H1 (cell line): Measurements from ENCODE around the gene SPTBN5.

ENCODE experiments used
- ASH2L ChIP-seq: fragments of 200-600, 300-600 bp; sonication (generic); IDR thresholded peaks from one replicate; pipeline ENCODE4 v1.7.1; 2017; ENCODE audit warnings: low read length
- CEBPB ChIP-seq: IDR thresholded peaks from 2 replicates; pipeline ENCODE4 v1.6.1; 2012; ENCODE audit warnings: low read depth, low read length
- CREB1 ChIP-seq: IDR thresholded peaks from 2 replicates; pipeline ENCODE4 v1.6.1; 2012; ENCODE audit warnings: inconsistent platforms
- EZH2 ChIP-seq: fragments of 200-600 bp; sonication (generic); IDR thresholded peaks from 2 replicates; pipeline ENCODE4 v1.7.1; 2012; ENCODE audit warnings: low read depth, mild to moderate bottlenecking, moderate library complexity, low read length, inconsistent platforms; ENCODE audit not compliant: severe bottlenecking
- HDAC2 ChIP-seq, 2 experiments: fragments of 300-600 bp in 1 of 2; sonication (generic) in 1 of 2; IDR thresholded peaks; 2 replicates each; pipeline ENCODE4 v1.6.1; 2011 to 2012; ENCODE audit warnings: low read depth in 2 of 2, low read length in 2 of 2, mild to moderate bottlenecking in 2 of 2, moderate library complexity in 2 of 2, borderline replicate concordance in 1 of 2, inconsistent platforms in 1 of 2
- JUND ChIP-seq: IDR thresholded peaks from 2 replicates; pipeline ENCODE4 v1.6.1; 2011; ENCODE audit warnings: mild to moderate bottlenecking, improper control_type of control experiment, low read length
- POLR2A ChIP-seq, 2 experiments: IDR thresholded peaks; 1 replicate in 1 of 2; 2 replicates in 1 of 2; pipeline ENCODE4 v1.6.1; 2011; ENCODE audit warnings: low read depth in 2 of 2, low read length in 2 of 2, mild to moderate bottlenecking in 2 of 2; ENCODE audit errors: control extremely low read depth in 1 of 2
- RAD21 ChIP-seq, 2 experiments: IDR thresholded peaks in 1 of 2; conservative IDR thresholded peaks in 1 of 2; 2 replicates each; pipeline ENCODE4 v1.6.1; 2011; ENCODE audit warnings: low read depth in 2 of 2, low read length in 2 of 2, improper control_type of control experiment in 1 of 2, inconsistent platforms in 1 of 2, mild to moderate bottlenecking in 1 of 2, moderate library complexity in 1 of 2
- SIX5 ChIP-seq: IDR thresholded peaks from 2 replicates; pipeline ENCODE4 v1.6.1; 2011; ENCODE audit warnings: mild to moderate bottlenecking, low read depth, low read length
- TAF7 ChIP-seq: optimal IDR thresholded peaks from 2 replicates; pipeline ENCODE3; 2011; ENCODE audit warnings: low read depth, mild to moderate bottlenecking, inconsistent platforms, low read length, moderate library complexity, borderline replicate concordance
- TCF12 ChIP-seq: IDR thresholded peaks from 2 replicates; pipeline ENCODE4 v1.6.1; 2011; ENCODE audit warnings: low read depth, mild to moderate bottlenecking, low read length
- YY1 ChIP-seq: IDR thresholded peaks from 2 replicates; pipeline ENCODE4 v1.6.1; 2011; ENCODE audit warnings: low read depth, mild to moderate bottlenecking, low read length
- ZNF274 ChIP-seq: IDR thresholded peaks from 2 replicates; pipeline ENCODE4 v1.7.0; 2012; ENCODE audit warnings: low read length, borderline replicate concordance; ENCODE audit errors: extremely low read depth
- TF ChIP-seq, protein P1 (sequence below), 3 experiments: IDR thresholded peaks; 1 replicate in 2 of 3; 2 replicates in 1 of 3; pipeline versions ENCODE4 v1.5.1 to v1.6.1; 2011; ENCODE audit warnings: low read length in 3 of 3, mild to moderate bottlenecking in 3 of 3, inconsistent platforms in 2 of 3, low read depth in 1 of 3, moderate library complexity in 1 of 3; ENCODE audit not compliant: insufficient read depth in 1 of 3; ENCODE audit errors: control extremely low read depth in 1 of 3

DNA sequence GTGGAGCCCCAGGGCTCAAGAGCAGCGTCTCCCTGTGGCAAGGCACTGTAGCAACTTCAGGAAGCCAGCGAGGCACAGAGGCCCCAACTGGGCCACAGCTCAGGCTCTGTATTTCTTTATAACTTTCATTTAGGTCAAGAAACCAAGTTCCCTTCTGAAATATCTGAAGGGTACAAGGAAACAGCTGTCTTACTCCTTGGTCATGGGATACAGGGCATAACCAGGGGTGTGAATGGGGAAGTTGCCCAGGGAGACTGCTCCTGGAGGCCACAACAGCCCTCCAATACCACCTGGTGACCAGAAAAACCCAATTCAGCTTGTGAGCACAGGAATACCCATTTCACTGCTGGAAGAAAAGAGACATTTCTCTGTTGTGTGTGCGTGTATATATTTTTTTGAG, 13.3 kb upstream of the SPTBN5 start:
- TF ChIP-seq EZH2 (no peak), POLR2A (IDR thresholded peaks at IDR 0.05; ENCODE audit: control extremely low read depth in 1 of 2, low read depth in 2 of 2, low read length in 2 of 2) (no peak), RAD21 (IDR thresholded peaks at IDR 0.05 in 1 of 2, conservative IDR thresholded peaks at IDR 0.05 in 1 of 2; ENCODE audit: low read depth in 2 of 2, low read length in 2 of 2) (no peak), CEBPB (no peak), ASH2L (no peak), ZNF274 (no peak), SIX5 (no peak), CREB1 (no peak), JUND (no peak), TCF12 (no peak), TAF7 (no peak), YY1 (no peak), HDAC2 (IDR thresholded peaks at IDR 0.05; ENCODE audit: borderline replicate concordance in 1 of 2, low read depth in 2 of 2, low read length in 2 of 2) (no peak)
- TF ChIP-seq, protein P1, sequence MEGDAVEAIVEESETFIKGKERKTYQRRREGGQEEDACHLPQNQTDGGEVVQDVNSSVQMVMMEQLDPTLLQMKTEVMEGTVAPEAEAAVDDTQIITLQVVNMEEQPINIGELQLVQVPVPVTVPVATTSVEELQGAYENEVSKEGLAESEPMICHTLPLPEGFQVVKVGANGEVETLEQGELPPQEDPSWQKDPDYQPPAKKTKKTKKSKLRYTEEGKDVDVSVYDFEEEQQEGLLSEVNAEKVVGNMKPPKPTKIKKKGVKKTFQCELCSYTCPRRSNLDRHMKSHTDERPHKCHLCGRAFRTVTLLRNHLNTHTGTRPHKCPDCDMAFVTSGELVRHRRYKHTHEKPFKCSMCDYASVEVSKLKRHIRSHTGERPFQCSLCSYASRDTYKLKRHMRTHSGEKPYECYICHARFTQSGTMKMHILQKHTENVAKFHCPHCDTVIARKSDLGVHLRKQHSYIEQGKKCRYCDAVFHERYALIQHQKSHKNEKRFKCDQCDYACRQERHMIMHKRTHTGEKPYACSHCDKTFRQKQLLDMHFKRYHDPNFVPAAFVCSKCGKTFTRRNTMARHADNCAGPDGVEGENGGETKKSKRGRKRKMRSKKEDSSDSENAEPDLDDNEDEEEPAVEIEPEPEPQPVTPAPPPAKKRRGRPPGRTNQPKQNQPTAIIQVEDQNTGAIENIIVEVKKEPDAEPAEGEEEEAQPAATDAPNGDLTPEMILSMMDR (IDR thresholded peaks at IDR 0.05; ENCODE audit: control extremely low read depth in 1 of 3, insufficient read depth in 1 of 3, low read depth in 1 of 3, low read length in 3 of 3) = no peak
